SK-N-SH (cell line): ENCODE results near the gene SUN5. TPM values are rescaled to one million over a fixed set of nuclear protein-coding genes. Genes with fewer than 3 reads are reported as not detected.

Experiments
- CTCF ChIA-PET: fragments of 300-600, 350-600 bp; formaldehyde crosslinking; extraction: SDS; loops from one replicate; lab custom pipeline; 2021; lab: Yijun Ruan, JAX
- POLR2A ChIA-PET: fragments of 350-600 bp; sonication (Branson Sonifier 250); formaldehyde crosslinking; extraction: SDS; loops from one replicate; lab custom pipeline; 2020; ENCODE audit warnings: antibody characterized with exemption, inconsistent platforms; lab: Yijun Ruan, JAX
- DNase-seq: peaks from one replicate; pipeline ENCODE4 v3.0.0; 2012
- H2AFZ ChIP-seq: fragments of 200-600 bp; sonication (generic); 2 replicates; pipeline ENCODE4 v1.8.1; 2016; ENCODE audit warnings: antibody characterized with exemption, mild to moderate bottlenecking, low read depth
- H3F3A ChIP-seq: fragments of 200-600 bp; sonication (generic); replicated peaks from 2 replicates; pipeline ENCODE3; 2016; ENCODE audit warnings: antibody characterized with exemption, mild to moderate bottlenecking; ENCODE audit not compliant: insufficient read depth
- H3K27ac ChIP-seq, 2 experiments: fragments of 200-500 bp in 1 of 2; fragments of 200-600 bp in 1 of 2; sonication (Bioruptor generic) in 1 of 2; sonication (generic), shearing (Covaris generic) in 1 of 2; 2 replicates each; pipeline versions ENCODE4 v1.5.1 to v1.6.1; 2014 to 2016; ENCODE audit warnings: low read depth in 2 of 2, inconsistent platforms in 1 of 2, low read length in 1 of 2, mild to moderate bottlenecking in 1 of 2, mixed read lengths in 1 of 2
- H3K27me3 ChIP-seq: fragments of 200-600 bp; sonication (generic), shearing (Covaris generic); 2 replicates; pipeline ENCODE4 v1.6.1; 2016; ENCODE audit warnings: mixed run types; ENCODE audit not compliant: insufficient read depth
- H3K36me3 ChIP-seq, 2 experiments: fragments of 200-500 bp in 1 of 2; fragments of 200-600 bp in 1 of 2; sonication (Bioruptor generic) in 1 of 2; sonication (generic) in 1 of 2; replicated peaks in 1 of 2; 2 replicates each; pipeline versions ENCODE3 to v1.5.1; 2014 to 2016; ENCODE audit warnings: low read length in 1 of 2, mild to moderate bottlenecking in 1 of 2; ENCODE audit not compliant: insufficient read depth in 2 of 2, control insufficient read depth in 1 of 2
- H3K4me1 ChIP-seq, 2 experiments: fragments of 200-500 bp in 1 of 2; fragments of 200-600 bp in 1 of 2; sonication (Bioruptor generic) in 1 of 2; sonication (generic), shearing (Covaris generic) in 1 of 2; 2 replicates each; pipeline versions ENCODE4 v1.5.1 to v1.6.1; 2014 to 2016; ENCODE audit warnings: low read depth in 1 of 2, low read length in 1 of 2, mixed run types in 1 of 2; ENCODE audit not compliant: insufficient read depth in 2 of 2, control insufficient read depth in 1 of 2
- H3K4me2 ChIP-seq: fragments of 200-600 bp; sonication (generic), shearing (Covaris generic); 2 replicates; pipeline ENCODE4 v1.6.1; 2017; ENCODE audit warnings: mixed run types
- H3K4me3 ChIP-seq, 2 experiments: fragments of 200-500 bp in 1 of 2; fragments of 200-600 bp in 1 of 2; sonication (Bioruptor generic) in 1 of 2; sonication (generic), shearing (Covaris generic) in 1 of 2; 2 replicates each; pipeline versions ENCODE4 v1.5.1 to v1.8.1; 2014 to 2016; ENCODE audit warnings: low read depth in 2 of 2, inconsistent platforms in 1 of 2, low read length in 1 of 2, mild to moderate bottlenecking in 1 of 2, mixed read lengths in 1 of 2, moderate library complexity in 1 of 2
- H3K79me2 ChIP-seq: fragments of 200-600 bp; sonication (generic); 2 replicates; pipeline ENCODE4 v1.8.1; 2017; ENCODE audit warnings: mild to moderate bottlenecking; ENCODE audit not compliant: insufficient read depth
- H3K9ac ChIP-seq: fragments of 200-600 bp; sonication (generic); 2 replicates; pipeline ENCODE4 v1.6.1; 2017; ENCODE audit warnings: mixed run types
- H3K9me2 ChIP-seq: fragments of 200-600 bp; sonication (generic); 2 replicates; pipeline ENCODE4 v1.6.1; 2017; ENCODE audit warnings: mixed run types
- H3K9me3 ChIP-seq: fragments of 200-600 bp; sonication (generic); 2 replicates; pipeline ENCODE4 v1.6.1; 2017; ENCODE audit warnings: mixed run types, mild to moderate bottlenecking, moderate library complexity
- H4K20me1 ChIP-seq: fragments of 200-600 bp; sonication (generic); 2 replicates; pipeline ENCODE4 v1.6.1; 2017; ENCODE audit warnings: mild to moderate bottlenecking, mixed run types; ENCODE audit not compliant: insufficient read depth
- ELF1 ChIP-seq: IDR thresholded peaks from 2 replicates; pipeline ENCODE4 v1.4.0; 2012
- FOSL2 ChIP-seq: IDR thresholded peaks from 2 replicates; pipeline ENCODE4 v1.4.0; 2012; ENCODE audit warnings: low read depth, mild to moderate bottlenecking, moderate library complexity, borderline replicate concordance
- MXI1 ChIP-seq: IDR thresholded peaks from 2 replicates; pipeline ENCODE4 v1.6.1; 2012; ENCODE audit warnings: mild to moderate bottlenecking, low read depth, low read length, improper control_type of control experiment
- RXRA ChIP-seq: IDR thresholded peaks from 2 replicates; pipeline ENCODE4 v1.4.0; 2012; ENCODE audit warnings: low read depth, mild to moderate bottlenecking, borderline replicate concordance
- WGBS: methylation state at CpG from one replicate; pipeline ENCODE4 v1.1.6; 2017; ENCODE audit warnings: low lambda C conversion rate; 5-methylcytosine and 5-hydroxymethylcytosine counted together
- polyA plus RNA-seq, 3 experiments: library from polyadenylated mRNA; depleted of rRNA; stranded (reverse); fragments of >200 nt; gene quantifications; 2 replicates each; pipeline ENCODE4 v1.2.3, GENCODE V29; 2012
- TF ChIP-seq, protein P1 (sequence below): IDR thresholded peaks from 2 replicates; pipeline ENCODE4 v1.6.1; 2012; ENCODE audit warnings: mild to moderate bottlenecking, low read depth, low read length, moderate library complexity
- TF ChIP-seq, protein P2 (sequence below): IDR thresholded peaks from 2 replicates; pipeline ENCODE4; 2012
- TF ChIP-seq, protein P3 (sequence below): IDR thresholded peaks from 2 replicates; pipeline ENCODE4 v1.4.0; 2012; ENCODE audit warnings: low read depth, borderline replicate concordance
- TF ChIP-seq, protein P4 (sequence below): fragments of 150-350 bp; IDR thresholded peaks from 2 replicates; pipeline ENCODE4 v1.6.1; 2017; ENCODE audit warnings: antibody characterized with exemption, low read length, low read depth, borderline replicate concordance
- TF ChIP-seq, protein P5 (sequence below): fragments of 200-600 bp; sonication (generic); IDR thresholded peaks from 2 replicates; pipeline ENCODE4 v1.6.1; 2017; ENCODE audit warnings: antibody characterized with exemption, mild to moderate bottlenecking, moderate library complexity

SUN5 gene
- polyA plus RNA-seq, 1 of the 3 experiments (the other 2 are of a cell fraction), result not detected

DNA sequence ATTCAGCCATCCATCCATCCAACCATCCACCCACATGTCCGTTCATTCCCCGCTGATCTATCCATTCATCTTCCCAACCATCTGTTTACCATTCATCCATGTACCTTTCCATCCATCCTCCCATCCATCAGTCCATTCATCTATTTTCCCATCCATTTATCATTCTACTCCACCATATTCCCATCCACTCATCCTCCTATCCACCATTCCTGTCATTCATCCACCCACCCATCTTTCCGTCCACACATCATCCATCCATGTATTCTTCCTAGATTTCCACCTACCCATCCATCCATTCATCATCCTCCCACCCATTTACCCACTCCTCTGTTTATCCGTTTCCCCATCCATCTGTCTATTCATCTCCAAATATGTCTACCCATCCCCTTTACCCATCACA lies 34.0 kb upstream of the SUN5 start (continued):
- TF ChIP-seq, protein P1, sequence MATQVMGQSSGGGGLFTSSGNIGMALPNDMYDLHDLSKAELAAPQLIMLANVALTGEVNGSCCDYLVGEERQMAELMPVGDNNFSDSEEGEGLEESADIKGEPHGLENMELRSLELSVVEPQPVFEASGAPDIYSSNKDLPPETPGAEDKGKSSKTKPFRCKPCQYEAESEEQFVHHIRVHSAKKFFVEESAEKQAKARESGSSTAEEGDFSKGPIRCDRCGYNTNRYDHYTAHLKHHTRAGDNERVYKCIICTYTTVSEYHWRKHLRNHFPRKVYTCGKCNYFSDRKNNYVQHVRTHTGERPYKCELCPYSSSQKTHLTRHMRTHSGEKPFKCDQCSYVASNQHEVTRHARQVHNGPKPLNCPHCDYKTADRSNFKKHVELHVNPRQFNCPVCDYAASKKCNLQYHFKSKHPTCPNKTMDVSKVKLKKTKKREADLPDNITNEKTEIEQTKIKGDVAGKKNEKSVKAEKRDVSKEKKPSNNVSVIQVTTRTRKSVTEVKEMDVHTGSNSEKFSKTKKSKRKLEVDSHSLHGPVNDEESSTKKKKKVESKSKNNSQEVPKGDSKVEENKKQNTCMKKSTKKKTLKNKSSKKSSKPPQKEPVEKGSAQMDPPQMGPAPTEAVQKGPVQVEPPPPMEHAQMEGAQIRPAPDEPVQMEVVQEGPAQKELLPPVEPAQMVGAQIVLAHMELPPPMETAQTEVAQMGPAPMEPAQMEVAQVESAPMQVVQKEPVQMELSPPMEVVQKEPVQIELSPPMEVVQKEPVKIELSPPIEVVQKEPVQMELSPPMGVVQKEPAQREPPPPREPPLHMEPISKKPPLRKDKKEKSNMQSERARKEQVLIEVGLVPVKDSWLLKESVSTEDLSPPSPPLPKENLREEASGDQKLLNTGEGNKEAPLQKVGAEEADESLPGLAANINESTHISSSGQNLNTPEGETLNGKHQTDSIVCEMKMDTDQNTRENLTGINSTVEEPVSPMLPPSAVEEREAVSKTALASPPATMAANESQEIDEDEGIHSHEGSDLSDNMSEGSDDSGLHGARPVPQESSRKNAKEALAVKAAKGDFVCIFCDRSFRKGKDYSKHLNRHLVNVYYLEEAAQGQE, result no peak
- no peak for TF ChIP-seq ELF1

DNA sequence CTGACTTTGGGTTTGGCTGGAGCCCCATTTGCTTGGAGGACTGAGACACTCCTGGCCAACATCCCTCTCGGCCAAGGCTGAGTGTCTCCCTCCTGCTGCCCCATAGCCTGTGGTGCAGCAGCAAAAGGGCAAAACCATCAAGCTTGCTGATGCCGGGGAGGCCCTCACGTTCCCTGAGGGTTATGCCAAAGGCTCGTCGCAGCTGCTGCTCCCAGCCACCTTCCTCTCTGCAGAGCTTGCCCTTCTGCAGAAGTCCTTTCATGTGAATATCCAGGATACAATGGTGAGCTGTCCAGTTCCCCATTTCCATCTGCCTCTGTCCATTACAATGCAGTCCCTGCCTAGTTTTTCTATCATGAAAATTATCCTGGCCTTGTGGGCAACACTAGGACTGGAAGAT lies 33.2 kb upstream of the SUN5 start:
- no peaks in the 10 kb centered on the region for H4K20me1 ChIP-seq
- H3K9ac ChIP-seq, result no peak overlapping the region
- H3K27me3 ChIP-seq, result no peaks in the 10 kb centered on the region
- ChIA-PET POLR2A (no interaction called here), CTCF (no interaction called here)
- no peak overlapping the region for H3K4me2 ChIP-seq
- H3K9me3 ChIP-seq, result no peaks in the 10 kb centered on the region
- H3K4me3 ChIP-seq, result no peak overlapping the region
- no peaks in the 10 kb centered on the region for H3K79me2 ChIP-seq
- no peaks in the 10 kb centered on the region for H3F3A ChIP-seq
- H3K9me2 ChIP-seq, result no peaks in the 10 kb centered on the region
- H3K36me3 ChIP-seq, result no peaks in the 10 kb centered on the region
- no peak overlapping the region for H3K27ac ChIP-seq
- no peaks in the 10 kb centered on the region for H3K4me1 ChIP-seq
- TF ChIP-seq, protein P2, sequence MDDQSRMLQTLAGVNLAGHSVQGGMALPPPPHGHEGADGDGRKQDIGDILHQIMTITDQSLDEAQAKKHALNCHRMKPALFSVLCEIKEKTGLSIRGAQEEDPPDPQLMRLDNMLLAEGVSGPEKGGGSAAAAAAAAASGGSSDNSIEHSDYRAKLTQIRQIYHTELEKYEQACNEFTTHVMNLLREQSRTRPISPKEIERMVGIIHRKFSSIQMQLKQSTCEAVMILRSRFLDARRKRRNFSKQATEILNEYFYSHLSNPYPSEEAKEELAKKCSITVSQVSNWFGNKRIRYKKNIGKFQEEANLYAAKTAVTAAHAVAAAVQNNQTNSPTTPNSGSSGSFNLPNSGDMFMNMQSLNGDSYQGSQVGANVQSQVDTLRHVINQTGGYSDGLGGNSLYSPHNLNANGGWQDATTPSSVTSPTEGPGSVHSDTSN, result no peak
- TF ChIP-seq, protein P3, sequence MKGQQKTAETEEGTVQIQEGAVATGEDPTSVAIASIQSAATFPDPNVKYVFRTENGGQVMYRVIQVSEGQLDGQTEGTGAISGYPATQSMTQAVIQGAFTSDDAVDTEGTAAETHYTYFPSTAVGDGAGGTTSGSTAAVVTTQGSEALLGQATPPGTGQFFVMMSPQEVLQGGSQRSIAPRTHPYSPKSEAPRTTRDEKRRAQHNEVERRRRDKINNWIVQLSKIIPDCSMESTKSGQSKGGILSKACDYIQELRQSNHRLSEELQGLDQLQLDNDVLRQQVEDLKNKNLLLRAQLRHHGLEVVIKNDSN, result no peak
- TF ChIP-seq MXI1 (no peak), RXRA (no peak), FOSL2 (no peak)
- TF ChIP-seq, protein P4, sequence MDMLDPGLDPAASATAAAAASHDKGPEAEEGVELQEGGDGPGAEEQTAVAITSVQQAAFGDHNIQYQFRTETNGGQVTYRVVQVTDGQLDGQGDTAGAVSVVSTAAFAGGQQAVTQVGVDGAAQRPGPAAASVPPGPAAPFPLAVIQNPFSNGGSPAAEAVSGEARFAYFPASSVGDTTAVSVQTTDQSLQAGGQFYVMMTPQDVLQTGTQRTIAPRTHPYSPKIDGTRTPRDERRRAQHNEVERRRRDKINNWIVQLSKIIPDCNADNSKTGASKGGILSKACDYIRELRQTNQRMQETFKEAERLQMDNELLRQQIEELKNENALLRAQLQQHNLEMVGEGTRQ, result no peak
- TF ChIP-seq, protein P5, sequence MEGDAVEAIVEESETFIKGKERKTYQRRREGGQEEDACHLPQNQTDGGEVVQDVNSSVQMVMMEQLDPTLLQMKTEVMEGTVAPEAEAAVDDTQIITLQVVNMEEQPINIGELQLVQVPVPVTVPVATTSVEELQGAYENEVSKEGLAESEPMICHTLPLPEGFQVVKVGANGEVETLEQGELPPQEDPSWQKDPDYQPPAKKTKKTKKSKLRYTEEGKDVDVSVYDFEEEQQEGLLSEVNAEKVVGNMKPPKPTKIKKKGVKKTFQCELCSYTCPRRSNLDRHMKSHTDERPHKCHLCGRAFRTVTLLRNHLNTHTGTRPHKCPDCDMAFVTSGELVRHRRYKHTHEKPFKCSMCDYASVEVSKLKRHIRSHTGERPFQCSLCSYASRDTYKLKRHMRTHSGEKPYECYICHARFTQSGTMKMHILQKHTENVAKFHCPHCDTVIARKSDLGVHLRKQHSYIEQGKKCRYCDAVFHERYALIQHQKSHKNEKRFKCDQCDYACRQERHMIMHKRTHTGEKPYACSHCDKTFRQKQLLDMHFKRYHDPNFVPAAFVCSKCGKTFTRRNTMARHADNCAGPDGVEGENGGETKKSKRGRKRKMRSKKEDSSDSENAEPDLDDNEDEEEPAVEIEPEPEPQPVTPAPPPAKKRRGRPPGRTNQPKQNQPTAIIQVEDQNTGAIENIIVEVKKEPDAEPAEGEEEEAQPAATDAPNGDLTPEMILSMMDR, result no peak
- no peak for DNase-seq
- H2AFZ ChIP-seq, result no peak overlapping the region
- 0% methylated on average over 1 of the region's 5 CpGs for WGBS
